HG02938 (cell line): ENCODE measurements around the gene SMCO2.

Source experiments
- ATAC-seq: cut with Tn5 transposase; IDR thresholded peaks from one replicate; pipeline ENCODE4 v1.9.1; 2021; ENCODE audit warnings: mild to moderate bottlenecking, moderate library complexity; ENCODE audit not compliant: unreplicated experiment

SMCO2 gene

DNA sequence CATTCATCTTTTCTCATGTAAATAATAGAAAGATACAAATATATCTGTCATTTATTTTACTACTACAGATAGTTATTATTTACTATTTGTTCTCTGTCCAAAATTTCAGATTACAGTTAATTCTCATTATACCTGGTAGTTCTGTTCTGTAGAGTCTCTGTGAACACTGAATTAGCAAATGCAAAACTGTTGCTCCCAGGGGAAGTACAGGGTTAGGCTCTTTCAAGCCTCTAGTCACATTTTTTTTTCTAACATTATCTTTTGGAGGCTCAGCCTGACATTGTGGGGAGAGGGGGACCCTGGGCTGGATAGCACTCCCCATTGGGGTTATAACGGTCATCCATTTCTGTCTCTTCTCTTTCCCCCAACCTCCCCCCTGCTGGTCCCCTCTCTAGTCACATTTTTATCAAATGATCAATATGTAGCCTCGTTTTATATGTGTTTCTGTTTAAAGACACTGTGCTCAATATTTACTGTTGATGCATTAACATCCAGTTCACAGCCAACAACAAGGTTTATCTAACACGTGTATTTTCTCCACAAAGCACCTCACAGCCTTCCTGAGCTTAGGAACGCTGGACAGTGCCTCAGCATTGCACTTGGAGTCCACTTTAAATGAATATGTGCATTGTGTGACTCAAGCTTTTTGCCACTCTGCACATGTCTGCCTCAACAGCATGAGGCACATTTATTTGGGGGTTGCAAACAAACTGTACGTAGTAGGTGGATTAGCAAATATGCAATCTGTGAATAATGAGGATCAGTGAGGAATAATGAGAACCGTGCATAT is 4.7 kb downstream of the SMCO2 start:
- ATAC-seq = no peak

- no peak for ATAC-seq
These were observed 6.9 kb downstream of the SMCO2 start for GRCh38 chr12:27453421-27453820.

- no peak for ATAC-seq
These were observed 9.1 kb downstream of the SMCO2 start for GRCh38 chr12:27455589-27455988.

DNA sequence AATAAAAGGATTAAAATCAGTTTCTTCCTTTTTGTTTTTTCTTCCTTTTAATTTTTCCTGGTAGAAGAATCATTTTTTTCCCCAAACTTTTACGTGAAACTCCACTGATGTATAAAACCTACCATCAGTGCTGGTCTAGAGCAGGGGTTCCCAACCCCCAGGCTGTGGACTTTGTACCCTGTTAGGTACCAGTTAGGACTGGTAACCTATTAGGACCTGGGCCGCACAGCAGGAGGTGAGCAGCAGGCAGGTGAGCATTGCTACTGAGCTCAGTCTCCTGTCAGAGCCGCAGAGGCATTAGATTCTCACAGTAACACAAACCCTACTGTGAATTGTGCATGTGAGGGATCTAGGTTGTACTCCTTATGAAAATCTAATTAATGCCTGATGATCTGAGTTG is 10.1 kb downstream of the SMCO2 start:
- ATAC-seq = no peak

- no peak for ATAC-seq
These were observed 14.0 kb downstream of the SMCO2 start for GRCh38 chr12:27460471-27460978.

GRCh38 chr12:27462151-27462694 is 15.7 kb downstream of the SMCO2 start:
- no peak for ATAC-seq

GRCh38 chr12:27462851-27463250 is 16.3 kb downstream of the SMCO2 start:
- no peak for ATAC-seq

DNA sequence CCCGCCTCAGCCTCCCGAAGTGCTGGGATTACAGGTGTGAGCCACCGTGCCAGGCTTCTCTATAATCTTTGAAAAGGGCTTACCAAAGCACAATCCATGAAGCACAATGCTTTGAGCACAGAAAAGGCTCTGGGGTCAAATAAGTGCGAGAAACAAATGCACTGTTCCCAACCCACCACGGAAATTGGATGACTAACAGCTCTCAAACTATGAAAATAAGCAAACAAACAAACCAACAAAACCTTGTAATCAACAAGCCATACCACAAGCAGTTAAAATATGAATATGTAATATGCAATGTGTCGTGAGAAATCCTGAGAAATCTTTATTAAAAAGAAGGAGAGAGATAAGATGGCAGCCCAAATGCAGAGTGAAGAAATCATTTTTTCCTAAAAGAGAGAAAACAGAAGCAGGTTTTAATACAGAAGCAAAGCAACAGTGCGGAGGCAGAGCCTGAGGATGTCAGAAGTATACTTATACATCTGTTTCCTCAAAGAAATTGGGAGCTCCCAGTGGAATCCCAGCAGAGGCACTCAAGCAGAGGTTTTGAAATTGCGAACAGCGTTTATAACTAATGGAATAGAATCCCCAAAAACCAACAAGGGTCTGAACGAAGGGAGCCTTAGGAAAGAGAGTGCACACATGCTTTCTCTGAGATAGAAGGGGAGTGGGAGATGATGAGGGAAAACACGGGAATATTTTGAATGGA is 17.1 kb downstream of the SMCO2 start:
- ATAC-seq = no peak

DNA sequence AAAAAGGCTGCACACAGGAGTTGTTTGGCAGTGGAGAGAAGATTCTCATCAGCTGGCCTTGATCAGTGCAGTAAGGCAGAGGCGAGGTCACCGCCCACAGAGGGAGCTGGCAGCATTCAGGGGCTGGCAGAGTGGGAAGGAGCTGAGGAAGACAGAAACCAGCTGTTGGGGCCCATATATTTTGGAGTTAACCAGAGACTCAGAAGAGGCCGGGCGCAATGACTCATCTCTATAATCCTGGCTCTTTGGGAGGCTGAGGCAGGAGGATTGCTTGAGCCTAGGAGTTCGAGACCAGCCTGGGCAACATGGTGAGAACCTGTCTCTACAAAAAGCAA is 17.7 kb downstream of the SMCO2 start:
- no peak for ATAC-seq

DNA sequence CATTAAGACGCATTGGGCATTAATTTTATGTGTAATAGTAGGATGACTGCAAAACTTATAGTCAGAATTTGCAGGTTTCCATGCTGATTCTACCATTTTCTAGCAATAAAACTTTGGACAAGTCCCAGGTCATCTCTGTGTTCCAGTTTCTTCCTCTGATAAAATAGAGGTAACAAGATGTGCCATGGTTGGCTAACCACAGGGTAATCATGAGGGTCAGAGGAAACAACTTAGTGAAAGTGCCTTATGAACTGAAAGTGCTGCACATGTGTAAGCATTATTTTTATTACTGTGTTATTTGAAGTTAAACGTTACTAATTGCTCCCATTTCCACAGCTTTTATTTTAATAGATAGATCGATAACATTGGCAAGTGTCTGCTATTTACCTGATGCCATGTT is 21.1 kb downstream of the SMCO2 start:
- ATAC-seq = no peak

- no peak for ATAC-seq
These were observed 21.7 kb downstream of the SMCO2 start for GRCh38 chr12:27468241-27468640.

DNA sequence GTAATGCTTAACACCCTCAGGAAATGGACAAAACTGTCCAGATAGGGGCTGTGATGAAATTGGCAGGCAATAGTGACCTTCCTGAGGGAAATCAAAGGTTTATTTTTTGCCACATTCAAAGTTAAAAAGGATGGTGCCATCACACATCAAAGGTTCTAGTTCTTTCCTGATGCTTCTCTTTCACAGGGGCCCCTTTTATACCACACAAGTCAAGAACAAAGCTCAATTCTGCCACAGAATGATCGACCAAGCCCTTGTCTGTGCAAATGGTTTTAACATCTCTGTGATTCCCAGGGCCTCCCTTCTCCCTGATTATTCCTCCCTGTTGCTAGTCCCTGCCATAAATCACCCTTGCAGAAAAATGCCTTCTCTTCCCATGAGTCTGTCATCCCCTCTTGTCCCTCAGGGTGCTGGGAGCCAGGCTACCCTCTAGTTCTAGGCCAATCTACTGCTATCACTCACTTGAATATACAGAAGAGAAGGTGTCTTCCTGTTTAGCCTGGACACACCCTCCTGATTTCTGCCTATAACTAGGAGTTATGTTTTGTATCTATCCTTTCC is 22.7 kb downstream of the SMCO2 start:
- ATAC-seq = no peak

GRCh38 chr12:27472604-27473003 is 26.1 kb downstream of the SMCO2 start:
- no peak for ATAC-seq

DNA sequence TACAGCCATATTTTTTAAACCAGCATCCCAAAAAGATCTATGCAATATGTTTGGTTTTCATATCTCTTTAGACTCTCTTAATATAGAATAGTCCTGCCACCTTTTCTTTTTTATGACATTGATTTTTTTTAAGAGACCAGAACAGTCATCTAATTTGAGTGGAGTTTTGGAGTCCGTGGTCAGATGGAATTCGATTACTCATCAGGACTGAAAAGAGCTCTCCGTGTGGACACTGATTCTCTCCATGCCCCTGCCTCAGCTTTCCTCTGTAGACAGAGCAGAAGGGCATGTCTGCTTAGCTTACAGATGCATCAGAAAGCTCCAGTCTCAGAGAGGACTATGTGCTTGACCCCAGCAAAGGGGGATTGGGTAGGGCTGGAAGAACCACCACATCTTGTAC is 27.8 kb downstream of the SMCO2 start:
- no peak for ATAC-seq

DNA sequence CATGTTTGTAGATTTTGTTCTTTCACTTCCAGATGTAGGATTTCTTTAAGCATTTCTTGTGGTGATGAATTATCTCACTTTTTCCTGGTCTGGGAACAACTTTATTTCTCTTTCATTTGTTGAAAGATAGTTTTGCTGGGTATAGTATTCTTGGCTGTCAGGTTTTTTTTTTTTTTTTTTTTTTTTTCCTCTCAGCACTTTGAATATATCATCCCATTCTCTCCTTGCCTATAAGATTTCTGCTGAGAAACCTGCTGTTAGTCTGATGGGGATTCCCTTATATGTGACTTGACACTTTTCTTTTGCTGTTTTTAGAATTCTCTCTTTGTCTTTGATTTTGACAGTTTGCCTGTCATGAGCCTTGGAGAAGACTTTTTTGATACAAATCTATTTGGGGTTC is 30.5 kb downstream of the SMCO2 start:
- no peak for ATAC-seq

- no peak for ATAC-seq
These were observed 32.4 kb downstream of the SMCO2 start for GRCh38 chr12:27478949-27479348.

DNA sequence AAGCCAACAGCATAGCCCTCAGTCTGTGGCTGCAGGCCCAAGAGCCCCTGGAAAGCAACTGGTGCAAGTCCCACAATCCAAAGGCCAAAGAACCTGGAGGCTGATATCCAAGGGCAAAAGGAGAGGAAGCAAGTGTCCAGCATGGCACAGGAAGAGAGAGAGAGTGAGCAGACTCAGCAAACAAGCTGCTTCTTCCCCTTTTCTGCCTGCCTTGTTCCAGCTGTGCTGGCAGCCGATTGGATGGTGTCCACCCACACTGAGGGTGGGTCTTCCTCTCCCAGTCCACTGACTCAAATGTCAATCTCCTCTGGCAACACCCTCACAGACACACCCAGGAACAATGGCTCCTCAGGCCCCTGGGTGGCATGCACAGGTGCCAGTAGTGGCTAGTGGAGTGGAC is 33.5 kb downstream of the SMCO2 start:
- no peak for ATAC-seq

DNA sequence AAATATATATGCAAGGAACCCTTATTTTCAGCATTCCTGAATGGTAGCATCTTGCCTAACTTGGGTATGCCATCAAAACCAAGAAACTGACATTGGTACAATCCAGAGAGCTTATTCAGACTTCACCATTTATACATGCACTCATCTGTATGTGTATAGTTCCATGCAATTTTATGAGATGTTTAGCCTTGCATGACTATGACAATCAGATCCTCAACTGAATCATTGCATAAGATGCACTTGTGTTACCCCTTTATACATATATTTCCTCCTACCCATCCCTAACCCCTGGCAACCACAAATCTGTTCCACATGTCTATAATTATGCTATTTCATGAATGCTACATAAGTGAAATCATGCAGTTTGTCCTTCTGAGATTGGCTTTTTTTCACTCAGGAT is 40.4 kb downstream of the SMCO2 start:
- ATAC-seq = no peak

GRCh38 chr12:27488479-27488878 is 41.9 kb downstream of the SMCO2 start:
- no peak for ATAC-seq

DNA sequence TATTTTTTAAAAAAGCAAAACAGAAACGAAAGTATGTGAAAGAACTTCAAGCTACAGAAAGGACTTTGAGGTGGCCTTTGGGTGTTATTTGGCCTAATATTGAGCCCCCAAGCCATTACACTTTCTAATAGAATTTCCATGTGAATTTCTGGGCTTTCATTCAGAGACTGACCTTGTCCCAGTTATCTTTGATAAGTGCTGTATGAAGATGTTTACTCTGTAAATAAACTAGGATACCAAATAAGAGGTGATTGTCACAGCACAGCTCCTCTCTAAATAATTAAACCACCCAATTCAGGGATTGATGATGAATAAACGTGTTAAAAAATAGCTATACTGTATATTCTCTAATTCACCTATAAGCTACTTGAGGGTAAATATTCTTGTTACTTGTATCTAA is 44.7 kb downstream of the SMCO2 start:
- ATAC-seq = no peak

DNA sequence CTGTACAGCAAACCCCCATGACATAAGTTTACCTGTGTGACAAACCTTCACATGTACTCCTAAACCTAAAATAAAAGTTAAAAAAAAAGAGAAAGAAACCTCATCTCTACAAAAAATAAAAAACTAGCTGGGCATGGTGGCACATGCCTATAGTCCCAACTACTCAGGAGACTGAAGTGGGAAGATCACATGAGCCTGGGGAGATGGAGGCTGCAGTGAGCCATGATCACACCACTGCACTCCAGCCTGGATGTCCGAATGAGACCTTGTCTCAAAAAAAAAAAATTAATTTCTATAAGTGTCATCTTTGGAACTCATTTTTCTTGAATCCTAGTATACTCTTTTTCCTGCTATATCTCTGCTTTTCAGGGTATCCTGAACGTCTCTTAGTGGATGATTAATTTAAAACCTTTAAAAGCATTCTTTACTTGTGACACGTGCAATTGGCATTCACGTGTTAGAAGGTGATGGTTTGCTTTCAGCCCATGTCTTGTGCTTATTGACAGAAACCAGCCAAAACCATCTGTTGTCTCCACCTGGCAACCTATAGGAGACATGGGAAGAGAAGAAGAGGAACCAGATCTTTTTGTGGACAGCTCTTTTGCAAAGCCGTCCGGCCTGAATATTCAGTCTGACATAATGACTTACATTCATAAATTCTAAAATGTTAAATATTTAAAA is 46.9 kb downstream of the SMCO2 start:
- ATAC-seq = no peak
